Measurements from ENCODE around the gene RNF32.

The RNF32 gene

GRCh38 chr7:156640257-156640948, at the start of gene RNF32:
TSS of gene RNF32 (plus strand) at chr7:156640774. CDS start at chr7:156643878, 3,104 bp downstream.
- peak; percentile 74 for DNase-seq

GRCh38 chr7:156592155-156592884, 48.3 kb upstream of the RNF32 start:
- no peak for DNase-seq

GRCh38 chr7:156594283-156595080, 46.1 kb upstream of the RNF32 start:
- no peak for DNase-seq

DNA sequence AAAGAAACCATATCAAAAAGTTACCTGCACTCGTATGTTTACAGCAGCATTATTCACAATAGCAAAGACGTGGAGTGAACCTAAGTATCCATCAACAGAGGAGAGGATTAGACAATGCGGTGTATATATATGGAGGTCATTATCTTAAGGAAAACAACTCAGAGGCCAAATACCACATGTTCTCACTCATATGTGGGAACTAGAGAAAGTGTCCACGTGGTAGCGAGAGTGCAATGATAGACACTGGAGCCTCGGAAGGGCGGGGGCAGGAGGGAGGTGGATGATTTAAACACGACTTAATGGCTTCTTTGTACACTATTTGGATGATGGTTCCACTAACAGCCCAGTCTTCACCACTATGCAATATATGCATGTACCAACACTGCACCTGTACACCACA, 40.1 kb upstream of the RNF32 start:
- DNase-seq = no peak

- DNase-seq = no peak
Measured at GRCh38 chr7:156602283-156602682, 38.3 kb upstream of the RNF32 start.

GRCh38 chr7:156603011-156603410, 37.6 kb upstream of the RNF32 start:
- DNase-seq = no peak

DNA sequence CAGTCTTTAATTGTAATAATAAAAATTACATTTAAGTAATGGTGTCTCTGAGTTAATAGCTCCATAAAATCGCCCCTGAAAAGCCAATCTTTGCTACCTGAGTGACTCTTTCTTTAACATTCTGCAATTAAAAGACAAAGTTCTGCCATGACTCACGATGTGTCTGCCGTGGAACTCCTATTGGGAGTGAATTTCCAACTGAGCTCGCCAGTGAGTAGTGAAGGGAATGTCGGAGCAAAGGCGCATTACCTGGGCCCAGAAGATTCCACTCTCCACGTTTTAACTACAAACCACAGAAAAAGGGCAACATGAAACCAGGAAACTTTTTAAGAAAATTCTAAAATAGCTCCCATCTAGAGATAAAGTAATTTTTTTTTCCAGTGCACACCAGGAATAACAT, 36.9 kb upstream of the RNF32 start:
- DNase-seq = no peak

DNA sequence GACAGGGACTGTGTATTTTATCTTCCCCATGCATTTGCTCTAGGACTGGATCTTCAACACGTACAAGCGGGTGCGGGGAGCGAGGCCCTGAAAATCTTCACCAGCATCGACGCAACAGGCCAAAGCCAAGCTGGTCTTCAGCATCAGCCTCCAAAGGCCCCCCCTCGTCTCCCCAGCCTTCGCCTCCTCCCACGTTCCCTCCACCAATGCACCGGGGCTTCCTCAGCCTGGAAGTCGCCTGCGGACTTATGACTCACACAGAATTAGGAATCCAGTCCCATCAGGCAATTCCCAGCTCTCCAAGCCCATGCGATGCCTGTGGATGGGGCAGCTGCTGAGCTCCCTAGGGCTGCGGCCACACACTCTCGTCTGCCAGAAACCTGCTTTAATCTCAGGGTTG, 36.3 kb upstream of the RNF32 start:
- DNase-seq = no peak

- no peak for DNase-seq
Measured at GRCh38 chr7:156604836-156605695, 35.5 kb upstream of the RNF32 start.

- DNase-seq = no peak
Measured at GRCh38 chr7:156606135-156606534, 34.4 kb upstream of the RNF32 start.

DNA sequence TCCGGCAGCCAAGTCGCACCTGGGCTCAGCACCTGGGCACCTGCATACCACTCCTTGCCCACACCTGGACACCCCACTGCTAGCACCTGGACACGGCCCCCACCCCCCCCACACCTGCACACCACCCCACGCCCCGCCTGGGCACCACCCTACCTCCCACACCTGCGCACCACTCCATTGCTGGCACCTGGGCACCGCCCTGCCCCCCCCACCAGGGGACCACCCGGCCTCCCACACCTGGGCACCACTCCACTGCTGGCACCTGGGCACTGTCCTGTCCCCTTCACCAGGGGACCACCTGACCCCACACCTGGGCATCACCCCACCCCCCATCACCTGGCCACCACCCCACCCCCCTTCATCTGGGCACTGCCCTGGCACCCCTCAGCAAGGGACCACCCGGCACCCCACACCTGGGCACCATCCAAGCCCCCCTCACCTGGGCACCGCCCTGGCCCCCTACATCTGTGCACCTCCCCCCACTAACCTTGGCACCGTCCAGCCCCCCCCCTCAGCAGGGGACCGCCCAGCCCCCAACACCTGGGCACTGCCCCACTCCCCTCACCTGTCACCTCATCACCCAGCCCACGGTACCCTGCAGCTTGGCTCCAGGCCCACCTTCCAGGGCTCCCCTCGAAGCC, 33.8 kb upstream of the RNF32 start:
- DNase-seq = no peak

DNA sequence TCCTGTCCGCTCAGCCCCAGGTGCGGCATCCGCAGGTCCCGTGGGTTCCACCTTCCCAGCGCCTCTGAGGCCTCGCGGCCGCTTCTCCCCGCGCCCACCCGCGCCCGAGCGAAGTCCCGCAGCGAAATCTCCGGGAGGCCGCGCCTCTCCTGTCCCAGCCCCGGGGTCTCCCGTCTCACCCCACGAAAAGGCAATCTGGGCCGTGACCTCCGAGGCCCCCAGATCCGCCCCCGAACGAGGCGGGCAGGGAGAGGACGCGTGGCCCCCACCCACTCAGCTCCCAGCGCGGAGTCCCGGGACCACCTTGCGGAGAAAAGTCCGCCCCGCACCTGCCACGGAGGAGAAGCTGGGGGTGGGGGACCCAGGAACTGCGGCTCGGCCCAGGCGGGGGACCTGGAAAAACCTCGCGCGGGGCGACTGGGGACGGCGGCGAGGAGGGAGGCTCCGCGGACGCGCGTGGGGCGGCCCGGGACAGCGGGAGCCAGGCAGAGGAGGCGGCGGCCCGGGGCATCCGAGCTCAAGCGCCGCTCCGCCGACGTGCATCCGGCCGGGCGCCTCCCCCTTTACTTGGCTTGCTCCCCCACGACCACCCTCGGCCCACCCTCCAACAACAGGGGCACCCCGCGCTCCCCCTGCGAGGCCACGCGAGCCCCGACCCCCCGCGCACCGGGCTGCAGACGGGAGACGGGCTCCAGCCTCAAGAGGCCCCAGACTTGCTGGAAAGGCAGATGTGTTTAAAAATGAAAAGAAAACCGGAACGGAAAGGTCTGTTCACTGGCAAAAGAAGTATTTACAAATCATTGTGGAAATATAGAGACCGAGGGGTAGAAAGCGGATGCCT, 33.0 kb upstream of the RNF32 start:
- no peak for DNase-seq

GRCh38 chr7:156608173-156608478, 32.4 kb upstream of the RNF32 start:
- no peak for DNase-seq

DNA sequence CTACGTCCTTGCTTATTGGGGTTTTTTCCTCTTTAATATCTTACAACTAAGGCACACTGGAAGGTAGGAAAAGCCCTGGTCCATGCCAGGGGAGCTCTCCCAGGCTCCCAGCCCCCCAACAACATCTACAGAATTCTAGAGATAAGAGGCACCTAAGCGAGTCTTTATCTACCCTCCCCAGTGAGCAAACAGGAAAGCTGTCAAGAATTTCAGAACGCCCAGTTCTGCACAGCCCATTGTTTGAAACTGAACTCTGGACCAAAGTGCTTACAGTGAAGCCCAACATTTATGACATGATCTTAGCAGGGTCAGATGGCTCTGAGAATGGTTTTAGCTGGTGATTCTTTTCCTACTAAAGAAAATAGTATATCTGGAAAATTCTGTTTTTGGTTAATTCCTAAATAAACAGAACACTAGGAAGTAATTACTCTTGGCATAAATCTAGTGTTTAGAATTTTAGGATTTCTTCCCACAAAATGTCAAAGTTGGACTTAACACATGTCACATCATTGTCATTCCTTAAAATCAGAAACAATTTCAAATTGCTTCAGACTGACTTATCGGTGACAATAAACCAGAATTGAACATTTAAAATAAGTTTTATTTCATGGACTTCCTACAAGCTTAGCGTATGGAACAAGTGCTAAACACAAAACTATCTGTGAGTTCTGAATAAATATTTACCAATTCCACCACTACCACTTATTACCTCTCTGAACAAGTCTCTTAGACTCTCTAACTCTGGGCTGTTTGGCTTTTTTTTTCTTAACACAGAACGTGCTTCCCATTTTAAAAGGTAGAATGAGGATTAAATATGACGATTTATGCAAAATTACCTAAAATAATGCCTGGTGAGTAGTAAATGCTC, 31.3 kb upstream of the RNF32 start:
- DNase-seq = no peak

GRCh38 chr7:156610130-156610529, 30.4 kb upstream of the RNF32 start:
- no peak for DNase-seq

- DNase-seq = no peak
Measured at GRCh38 chr7:156610601-156611000, 30.0 kb upstream of the RNF32 start.

- no peak for DNase-seq
Measured at GRCh38 chr7:156611014-156612010, 29.3 kb upstream of the RNF32 start.

DNA sequence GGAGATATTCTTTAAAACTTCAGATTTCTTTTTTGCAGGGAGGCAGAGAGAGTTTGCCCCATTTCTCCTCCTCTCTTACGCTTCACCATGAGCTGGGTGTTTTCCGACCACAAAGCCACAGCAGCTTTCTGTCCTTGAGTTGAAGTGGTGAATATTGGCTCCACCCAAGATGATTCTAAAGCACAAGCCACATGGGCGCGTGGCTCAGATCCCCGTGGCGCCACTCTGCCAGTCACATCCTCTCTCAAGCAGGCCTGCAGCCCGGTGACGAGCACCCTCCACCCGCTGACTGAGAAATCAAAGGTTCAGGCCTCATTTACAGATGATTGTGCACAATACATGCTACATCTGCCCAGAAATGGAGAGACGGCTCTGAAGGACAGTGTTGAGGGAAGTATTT, 27.6 kb upstream of the RNF32 start:
- DNase-seq = no peak

Data from amniotic stem cell (primary cell).